C4-2B (cell line): ENCODE results near the gene CDKN1B.

Source experiments
- ZFX ChIP-seq: fragments of 450-650 bp; IDR thresholded peaks from 2 replicates; pipeline ENCODE4 v1.6.1; 2017
- TF ChIP-seq, protein P1 (sequence below): fragments of 450-650 bp; conservative IDR thresholded peaks from 2 replicates; pipeline ENCODE4 v1.5.1; 2017; ENCODE audit warnings: mild to moderate bottlenecking

DNA sequence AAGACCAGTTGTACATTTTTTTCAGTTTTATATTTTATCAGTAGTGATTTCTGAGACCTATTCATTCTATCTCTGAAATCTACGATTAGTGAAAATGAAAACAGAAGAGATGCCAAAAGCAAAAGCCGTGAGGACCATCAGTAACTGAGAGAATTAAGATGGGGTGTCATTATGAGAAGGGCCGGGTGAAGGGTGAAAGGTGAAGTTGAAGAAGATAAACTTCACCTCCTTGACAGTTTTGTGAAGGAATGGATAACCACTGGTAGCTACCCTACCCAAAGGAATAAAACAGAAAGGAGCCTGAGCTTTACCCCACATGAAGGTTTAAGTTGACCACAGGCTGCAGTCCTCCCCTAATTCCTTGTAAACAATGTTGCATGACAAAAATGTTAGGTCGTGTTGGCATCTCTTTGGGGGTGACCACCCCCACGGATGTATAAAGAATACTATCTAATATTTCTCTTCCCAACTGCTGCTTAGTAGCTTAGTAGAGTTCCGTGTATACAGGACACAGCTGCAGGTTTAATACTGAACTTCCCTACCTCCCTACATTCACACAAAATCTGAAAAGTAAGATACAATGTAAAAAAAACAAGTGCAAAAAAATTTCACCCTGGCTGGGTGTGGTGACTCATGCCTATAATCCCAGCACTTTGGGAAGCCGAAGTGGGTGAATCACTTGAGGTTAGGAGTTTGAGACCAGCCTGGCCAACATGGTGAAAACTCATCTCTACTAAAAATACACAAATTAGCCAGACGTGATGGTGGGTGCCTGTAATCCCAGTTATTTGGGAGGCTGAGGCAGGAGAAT is 45.1 kb upstream of the CDKN1B start:
- TF ChIP-seq, protein P1, sequence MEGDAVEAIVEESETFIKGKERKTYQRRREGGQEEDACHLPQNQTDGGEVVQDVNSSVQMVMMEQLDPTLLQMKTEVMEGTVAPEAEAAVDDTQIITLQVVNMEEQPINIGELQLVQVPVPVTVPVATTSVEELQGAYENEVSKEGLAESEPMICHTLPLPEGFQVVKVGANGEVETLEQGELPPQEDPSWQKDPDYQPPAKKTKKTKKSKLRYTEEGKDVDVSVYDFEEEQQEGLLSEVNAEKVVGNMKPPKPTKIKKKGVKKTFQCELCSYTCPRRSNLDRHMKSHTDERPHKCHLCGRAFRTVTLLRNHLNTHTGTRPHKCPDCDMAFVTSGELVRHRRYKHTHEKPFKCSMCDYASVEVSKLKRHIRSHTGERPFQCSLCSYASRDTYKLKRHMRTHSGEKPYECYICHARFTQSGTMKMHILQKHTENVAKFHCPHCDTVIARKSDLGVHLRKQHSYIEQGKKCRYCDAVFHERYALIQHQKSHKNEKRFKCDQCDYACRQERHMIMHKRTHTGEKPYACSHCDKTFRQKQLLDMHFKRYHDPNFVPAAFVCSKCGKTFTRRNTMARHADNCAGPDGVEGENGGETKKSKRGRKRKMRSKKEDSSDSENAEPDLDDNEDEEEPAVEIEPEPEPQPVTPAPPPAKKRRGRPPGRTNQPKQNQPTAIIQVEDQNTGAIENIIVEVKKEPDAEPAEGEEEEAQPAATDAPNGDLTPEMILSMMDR, result no peak
- no peak for TF ChIP-seq ZFX
